ENCODE data around the gene MTMR10. TPM values are rescaled to one million over a fixed set of nuclear protein-coding genes. Genes with fewer than 3 reads are reported as not detected.

MTMR10 gene
- total and polyA plus RNA-seq, 2 experiments from 2014 or later = 4.3 to 11.3 TPM

GRCh38 chr15:30962659-30963058, 28.8 kb downstream of the MTMR10 start:
- ATAC-seq (no peak), DNase-seq (ENCODE audit: low spot score) (no peak)
- H3K27ac Mint-ChIP-seq = no peak overlapping the region; the same call in 1 of the 2 replicates
- Histone ChIP-seq H3K79me2 (replicated peaks; ENCODE audit: insufficient read depth) (no peaks in the 10 kb centered on the region), H3F3A (replicated peaks; ENCODE audit: low read depth) (no peaks in the 10 kb centered on the region), H2AFZ (no peak overlapping the region), H3K4me3 (no peak overlapping the region), H3K4me2 (no peak overlapping the region), H3K27me3 (ENCODE audit: insufficient read depth) (no peaks in the 10 kb centered on the region), H3K27ac (ENCODE audit: low read depth) (no peak overlapping the region), H3K4me1 (ENCODE audit: insufficient read depth) (no peaks in the 10 kb centered on the region), H3K9me2 (ENCODE audit: insufficient read depth) (no peaks in the 10 kb centered on the region), H3K36me3 (ENCODE audit: insufficient read depth) (no peaks in the 10 kb centered on the region; the same call in 1 of the 2 replicates), H4K20me1 (replicated peaks; ENCODE audit: insufficient read depth) (no peaks in the 10 kb centered on the region)
- H3K36me3 Mint-ChIP-seq (ENCODE audit: low read depth) = peaks cover 9% of the 10 kb centered on the region
- H3K9me3 Mint-ChIP-seq = no peaks in the 10 kb centered on the region
- no peaks in the 10 kb centered on the region for H3K27me3 Mint-ChIP-seq (ENCODE audit: insufficient read depth, low read depth, poor library complexity)
- TF ChIP-seq REST (IDR thresholded peaks at IDR 0.05; ENCODE audit: unreplicated experiment) (no peak), EZH2 (IDR thresholded peaks at IDR 0.05; ENCODE audit: low read depth, unreplicated experiment) (no peak), NANOG (IDR thresholded peaks at IDR 0.05; ENCODE audit: borderline replicate concordance) (no peak), STAT1 (IDR thresholded peaks at IDR 0.05; ENCODE audit: unreplicated experiment) (no peak), POLR2AphosphoS5 (IDR thresholded peaks at IDR 0.05; ENCODE audit: low read depth) (no peak), ZNF114 (CRISPR knock-in tag; IDR thresholded peaks at IDR 0.05) (no peak), JUNB (IDR thresholded peaks at IDR 0.05; ENCODE audit: unreplicated experiment) (no peak), ZNF462 (CRISPR knock-in tag; IDR thresholded peaks at IDR 0.05) (no peak), ZNF331 (CRISPR knock-in tag; IDR thresholded peaks at IDR 0.05; ENCODE audit: low read depth) (no peak), ETS1 (IDR thresholded peaks at IDR 0.05) (no peak), CTCF (conservative IDR thresholded peaks at IDR 0.05; ENCODE audit: low read depth in 2 of 2) (no peak), EZH2phosphoT487 (IDR thresholded peaks at IDR 0.05; ENCODE audit: unreplicated experiment) (no peak), CREB1 (CRISPR knock-in tag; IDR thresholded peaks at IDR 0.05; ENCODE audit: low read depth) (no peak)
- no peak overlapping the region for H3K4me3 Mint-ChIP-seq
- peaks cover 9% of the 10 kb centered on the region; the same call in 2 of the 3 replicates for H3K4me1 Mint-ChIP-seq
